8988T (cell line): Measurements from ENCODE around the gene ADRA1B.
"Not testable (repeated sequence)": the region's sequence is repeated elsewhere in the genome, so short reads cannot be mapped to it uniquely, and the experiment has no call there.

Experiments
- DNase-seq: peaks from one replicate; pipeline ENCODE4 v3.0.0; 2011

Gene ADRA1B

DNA sequence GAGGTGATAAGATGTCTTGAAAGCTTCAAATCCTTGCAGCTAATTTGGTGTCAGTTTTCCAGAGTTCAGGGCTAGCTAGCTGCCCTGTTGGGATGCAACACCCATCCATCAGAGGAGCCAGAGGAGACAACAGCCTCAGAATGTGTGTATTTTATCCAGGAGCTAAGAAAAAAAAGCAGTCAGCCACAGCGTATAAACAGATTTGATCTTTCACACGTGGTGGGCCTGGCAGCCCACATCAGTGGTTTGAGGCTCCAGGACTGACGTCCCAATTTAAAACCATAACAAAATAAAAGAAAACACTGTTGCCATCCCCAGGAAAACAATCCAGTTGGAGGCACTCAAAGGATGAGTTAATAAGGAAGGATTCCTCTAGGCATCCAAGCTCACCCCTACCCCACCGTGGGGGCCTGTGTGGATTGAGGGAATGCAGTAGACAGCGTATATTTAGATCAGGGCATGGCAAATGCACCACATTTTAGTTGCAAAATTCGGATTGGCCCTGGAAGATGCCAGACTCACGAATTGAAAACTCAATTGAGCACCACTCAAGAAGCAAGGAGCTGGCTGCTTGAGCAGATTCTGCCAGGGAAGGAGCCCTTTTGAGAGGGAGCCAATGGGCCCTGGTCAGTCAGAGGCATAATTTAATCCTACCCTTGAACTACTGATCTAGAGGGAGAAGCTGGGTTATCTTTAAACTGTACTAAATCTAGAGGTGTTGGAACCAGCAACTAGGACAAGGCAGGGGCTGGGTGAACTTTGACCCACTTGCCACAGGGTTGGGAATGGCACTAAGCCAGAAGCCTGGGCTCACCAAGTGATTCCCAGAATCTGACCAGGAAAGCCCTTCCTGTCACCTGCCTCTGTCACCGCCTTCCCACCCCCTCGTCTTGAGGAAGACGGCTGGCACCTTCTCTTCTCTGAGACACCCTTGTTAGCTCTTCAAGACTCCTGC lies 17.5 kb downstream of the ADRA1B start:
- DNase-seq = no peak

DNA sequence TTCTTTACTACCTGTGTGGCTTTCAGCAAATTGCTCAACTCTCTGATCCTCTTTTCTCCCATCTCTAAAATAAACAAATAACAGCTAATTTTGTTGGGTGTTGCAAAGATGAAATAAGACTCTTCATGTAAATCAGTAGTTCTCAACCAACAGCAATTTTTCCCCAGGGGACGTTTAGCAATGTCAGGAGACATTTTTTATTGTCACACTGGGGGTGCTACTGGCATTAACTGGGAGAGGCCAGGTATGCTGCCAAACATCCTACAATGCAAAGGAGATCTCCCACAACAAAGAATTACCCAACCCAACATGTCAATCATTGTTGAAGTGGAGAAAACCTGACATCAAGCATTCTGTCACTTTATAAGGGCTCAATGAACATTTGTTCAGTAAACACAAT lies 19.7 kb downstream of the ADRA1B start:
- no peak for DNase-seq

DNA sequence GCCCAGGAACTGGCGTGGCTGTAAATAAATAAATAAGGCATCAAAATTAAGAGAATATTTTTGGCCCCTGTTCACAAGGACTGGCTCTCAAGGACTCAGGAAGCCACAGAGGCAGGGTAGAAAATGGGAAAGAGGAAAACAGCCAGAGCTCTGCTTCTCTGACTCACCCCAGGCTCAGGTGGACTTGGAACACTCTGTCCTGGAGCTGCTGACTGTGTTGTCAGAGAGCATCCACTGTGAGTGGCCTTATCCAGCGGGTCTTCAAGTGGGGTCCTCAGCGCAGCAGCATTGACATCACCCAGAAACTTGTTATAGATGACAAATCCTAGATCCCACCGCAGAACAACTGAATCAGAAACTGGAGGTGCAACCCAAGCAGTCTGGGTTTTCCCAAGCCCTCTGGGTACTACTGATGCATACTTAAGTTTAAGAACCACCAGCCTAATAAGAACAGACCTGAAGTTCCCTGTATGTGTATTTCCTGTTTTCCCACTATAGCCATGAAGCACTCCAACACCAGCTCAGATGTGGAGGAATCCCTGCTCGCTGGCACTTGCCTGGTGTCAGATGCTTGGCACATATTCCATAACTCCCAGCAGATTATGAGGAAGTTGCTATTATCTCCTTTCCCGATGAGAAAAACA lies 20.5 kb downstream of the ADRA1B start:
- DNase-seq = no peak

DNA sequence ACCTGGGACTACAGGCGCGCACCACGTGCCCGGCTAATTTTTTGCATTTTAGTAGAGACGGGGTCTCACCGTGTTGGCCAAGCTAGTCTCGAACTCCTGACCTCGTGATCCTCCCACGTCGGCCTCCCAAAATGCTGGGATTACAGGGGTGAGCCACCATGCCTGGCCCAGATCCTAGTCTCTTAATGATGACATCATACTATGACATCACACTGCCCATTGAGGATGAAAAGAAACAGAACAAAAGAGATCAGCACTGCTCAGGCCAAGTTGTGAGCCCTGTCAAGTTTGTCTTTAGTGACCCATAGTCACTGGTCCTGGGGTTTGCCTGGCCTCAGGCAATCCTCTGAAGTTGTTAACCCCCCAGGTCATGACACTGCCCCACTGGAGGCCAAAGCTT lies 21.3 kb downstream of the ADRA1B start:
- no peak for DNase-seq

DNA sequence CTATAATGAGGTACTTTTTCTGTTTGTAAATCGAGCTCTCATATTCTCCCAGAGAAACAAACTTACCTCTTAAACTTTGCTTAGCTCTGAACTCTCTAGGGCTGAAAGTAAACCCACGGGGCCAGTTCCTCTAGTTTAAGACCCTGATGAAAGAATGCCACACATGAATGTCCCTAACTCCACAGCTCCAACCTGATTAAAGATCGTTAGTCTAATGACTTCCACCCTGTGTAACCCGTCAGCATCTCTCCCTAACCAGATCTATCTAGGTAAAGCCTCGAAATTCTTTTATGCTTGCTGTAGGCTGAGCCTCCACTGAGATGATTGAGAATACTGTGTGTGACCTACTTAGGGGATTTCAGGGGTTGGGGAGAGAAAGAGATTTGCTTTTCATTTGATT lies 27.0 kb downstream of the ADRA1B start:
- no peak for DNase-seq

DNA sequence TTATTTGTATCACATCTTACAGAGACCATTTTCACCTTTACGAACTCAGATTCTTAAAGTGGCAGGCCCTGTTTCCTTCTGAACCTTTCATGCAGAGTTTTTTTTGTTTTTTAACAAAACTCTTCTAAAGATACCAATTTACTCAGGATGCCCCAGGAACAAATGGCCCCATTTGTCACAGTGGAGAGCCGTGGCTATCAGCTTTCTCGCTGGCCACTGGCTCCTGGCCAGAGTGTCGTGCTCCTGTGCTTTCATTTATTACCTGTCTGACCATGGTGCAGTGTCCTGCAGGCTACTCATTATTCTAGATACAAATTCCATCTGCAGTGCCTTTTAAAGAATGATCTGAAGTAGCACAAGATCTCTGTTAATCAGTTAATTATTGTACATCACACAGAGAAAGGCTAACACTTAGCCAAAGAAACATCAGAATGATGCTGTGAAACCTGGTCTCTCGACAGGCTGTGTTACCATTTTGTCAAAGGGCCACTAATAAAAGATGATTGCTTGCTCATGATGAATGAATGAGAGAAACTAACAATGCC lies 27.8 kb downstream of the ADRA1B start:
- no peak for DNase-seq

DNA sequence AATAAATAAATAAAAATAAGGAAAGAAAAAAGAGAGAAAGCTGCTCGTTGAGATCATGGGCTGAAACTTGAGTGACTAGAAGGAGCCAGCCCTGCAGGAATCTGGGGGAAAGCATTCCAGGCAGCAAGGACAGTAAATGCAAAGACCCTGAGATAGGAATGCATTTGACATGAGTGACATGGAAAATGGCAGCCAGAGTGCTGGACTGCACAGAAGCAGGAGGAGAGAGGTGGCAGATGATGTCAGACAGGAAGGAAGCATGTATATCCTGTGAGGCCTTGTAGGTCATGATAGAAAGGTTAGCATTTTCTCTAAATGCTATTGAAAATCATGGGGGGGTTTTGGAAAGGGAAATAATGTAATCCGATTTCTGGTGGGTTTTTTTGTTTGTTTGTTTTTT lies 29.1 kb downstream of the ADRA1B start:
- DNase-seq = no peak

DNA sequence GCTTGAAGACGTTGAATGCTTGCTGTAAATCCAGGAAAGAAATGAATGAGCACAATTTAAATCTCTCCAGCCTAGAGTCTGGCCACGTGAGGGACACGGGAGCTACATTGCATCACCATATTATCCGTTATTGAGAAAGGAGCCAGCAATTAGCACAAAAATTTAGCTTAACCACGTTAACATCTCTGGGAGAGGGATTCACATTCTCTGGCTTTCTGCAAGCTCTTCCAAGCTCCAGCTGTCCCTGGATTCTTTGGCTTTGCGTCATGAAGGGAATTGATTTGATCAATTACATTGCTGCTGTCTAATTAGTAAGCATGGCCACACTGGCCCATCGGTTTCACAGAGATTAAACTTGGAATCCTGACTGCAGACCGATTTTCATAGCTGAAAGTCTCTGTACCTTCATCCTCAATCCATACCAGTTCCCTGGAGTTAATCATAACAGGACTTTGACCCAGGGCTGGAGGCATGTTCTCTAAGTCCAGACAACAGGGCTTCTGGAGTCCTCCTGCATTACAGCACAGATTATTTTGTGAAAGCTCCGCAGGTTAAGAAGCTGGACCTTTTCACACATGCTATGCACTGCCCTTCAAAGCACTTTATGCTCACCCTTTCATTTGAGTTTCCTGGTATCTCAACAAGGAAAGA lies 31.6 kb downstream of the ADRA1B start:
- DNase-seq = no peak

DNA sequence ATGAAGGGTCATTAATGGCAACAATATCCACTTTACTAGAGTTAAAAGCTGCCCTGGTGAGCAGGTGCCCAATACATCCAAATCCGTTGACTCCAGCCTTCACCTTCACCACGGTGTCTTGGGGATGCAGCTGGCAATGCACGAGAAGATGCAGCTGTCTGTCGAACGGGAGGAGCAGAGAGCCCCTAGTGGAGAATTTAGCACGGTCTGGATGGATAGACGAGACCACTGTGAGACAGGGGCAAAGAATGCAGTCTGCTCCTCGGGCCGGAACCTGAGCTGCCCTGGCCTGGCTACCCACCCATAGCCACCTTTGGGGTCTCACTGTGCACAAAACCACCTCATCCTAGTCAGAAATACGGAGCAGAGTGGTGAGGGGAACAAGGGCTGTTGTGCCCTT lies 35.1 kb downstream of the ADRA1B start:
- no peak for DNase-seq

DNA sequence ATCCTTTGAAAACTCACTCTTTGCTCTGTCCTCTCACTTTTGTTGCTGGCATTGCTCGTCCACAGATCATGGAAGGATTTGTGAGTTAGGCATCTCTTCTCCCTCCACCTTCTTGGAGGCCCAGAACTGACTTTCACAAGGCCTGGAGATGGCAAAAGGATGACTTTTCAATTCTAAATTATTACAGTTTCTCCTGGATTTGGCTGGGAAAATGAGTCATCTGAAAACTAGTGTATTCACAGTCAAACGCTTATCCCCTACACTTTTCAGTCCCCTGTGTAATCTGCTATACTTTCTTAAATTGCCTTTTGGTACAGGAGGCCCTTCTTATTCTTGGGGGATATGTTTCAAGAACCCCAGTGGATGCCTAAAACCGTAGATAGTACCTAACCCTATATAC lies 35.6 kb downstream of the ADRA1B start:
- no peak for DNase-seq

DNA sequence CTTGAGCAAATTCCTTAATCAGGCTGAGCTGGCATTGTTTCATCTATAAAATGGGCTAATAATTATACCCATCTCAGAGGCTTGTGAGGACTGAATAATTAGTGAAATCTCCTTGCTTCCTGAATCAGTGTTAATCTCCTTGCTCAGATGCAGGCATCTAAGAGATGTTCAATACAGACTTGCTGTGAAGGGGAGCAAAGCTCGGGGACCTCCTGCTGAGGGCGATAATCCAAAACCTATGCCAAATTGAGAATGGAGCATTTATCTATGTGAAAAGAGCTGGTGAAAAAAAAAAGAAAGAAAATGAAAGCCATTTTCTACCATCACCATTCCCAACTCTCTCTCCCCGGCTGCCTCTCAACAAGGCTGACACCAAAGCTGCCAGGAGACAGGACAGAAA lies 37.3 kb downstream of the ADRA1B start:
- DNase-seq = no peak

DNA sequence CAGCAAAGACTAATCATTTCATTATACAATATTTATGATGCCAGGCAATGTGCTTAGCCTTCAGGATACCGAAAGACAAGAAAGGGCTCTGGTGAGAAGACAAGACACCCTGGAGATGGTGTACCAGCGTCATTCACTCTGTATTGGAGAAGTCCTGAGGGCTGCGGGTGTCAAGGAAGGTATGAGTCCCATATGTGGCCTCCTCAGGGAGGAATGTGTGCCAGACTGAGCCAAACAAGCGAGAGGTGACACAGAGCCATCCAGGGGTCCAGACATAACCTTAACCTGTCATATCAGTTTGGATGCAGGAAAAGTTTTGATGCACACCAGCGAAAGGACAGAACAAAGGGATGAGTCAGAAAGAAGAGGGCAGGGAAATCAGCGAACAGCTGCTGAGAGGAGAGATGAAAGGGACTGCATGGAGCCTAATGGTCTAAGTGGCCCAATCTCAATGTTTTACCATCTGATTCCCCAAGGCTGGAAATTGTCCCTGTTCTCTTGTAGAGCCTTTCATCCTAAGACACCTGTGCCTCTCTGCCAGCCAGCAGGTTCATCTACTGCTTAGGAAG lies 38.9 kb downstream of the ADRA1B start:
- DNase-seq = no peak

DNA sequence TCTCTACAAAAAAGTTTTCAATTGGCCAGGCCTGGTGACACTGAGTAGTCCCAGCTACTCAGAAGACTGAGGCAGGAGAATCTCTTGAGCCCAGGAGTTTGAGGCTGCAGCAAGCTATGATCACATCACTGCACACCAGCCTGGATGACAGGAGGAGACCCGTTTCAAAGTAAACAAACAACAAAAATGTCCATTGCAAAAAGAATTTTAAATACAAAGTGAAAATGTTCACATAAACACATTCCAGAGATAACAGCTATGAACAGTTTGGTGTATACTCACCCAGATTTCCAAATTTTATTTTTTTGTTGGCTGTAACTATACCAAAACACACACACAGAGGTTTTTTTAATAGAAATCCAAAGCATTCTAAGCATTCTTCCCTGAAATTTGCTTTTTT lies 39.8 kb downstream of the ADRA1B start:
- no peak for DNase-seq

DNA sequence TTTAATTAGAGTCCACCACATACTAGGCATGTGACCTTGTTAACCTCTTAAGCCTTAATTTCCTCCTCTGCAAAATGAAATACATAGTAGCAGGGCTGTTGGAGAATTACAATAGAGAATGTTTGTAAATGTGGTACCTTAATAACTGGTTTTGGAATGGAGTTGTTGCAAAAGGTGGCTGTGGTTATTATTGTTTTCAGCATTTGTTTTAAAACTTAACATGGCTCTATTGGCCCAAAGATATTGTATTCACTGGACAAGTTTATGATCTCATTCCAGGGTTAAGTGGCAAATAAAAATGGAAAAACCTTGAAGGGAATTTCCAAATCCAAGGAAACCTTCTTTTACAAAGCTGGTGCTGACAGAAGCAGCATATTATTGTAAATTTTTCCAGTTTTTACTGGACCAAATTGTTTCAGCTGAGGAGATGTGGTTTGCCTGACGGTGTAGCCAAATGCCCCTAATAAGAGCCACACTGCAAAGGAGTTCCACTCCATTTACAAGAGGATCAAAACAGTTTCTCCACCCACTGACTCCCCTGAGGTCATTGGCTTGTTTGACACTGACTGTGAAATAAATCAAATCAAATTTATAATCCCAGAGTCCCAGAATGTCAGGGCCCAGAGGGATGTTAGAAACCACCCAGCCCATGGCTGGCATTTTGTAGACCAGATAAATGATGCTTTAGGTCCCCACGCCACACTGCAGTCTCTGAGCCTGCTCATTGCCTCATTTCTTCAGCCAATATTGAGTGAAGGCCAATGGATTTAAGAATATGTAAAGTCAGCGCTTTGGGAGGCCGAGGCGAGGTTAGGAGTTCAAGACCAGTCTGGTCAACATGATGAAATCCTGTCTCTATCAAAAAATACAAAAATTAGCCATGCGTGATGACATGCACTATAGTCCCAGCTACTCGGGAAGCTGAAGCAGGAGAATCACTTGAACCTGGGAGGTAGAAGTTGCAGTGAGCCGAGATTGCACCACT lies 45.2 kb downstream of the ADRA1B start:
- DNase-seq = no peak

DNA sequence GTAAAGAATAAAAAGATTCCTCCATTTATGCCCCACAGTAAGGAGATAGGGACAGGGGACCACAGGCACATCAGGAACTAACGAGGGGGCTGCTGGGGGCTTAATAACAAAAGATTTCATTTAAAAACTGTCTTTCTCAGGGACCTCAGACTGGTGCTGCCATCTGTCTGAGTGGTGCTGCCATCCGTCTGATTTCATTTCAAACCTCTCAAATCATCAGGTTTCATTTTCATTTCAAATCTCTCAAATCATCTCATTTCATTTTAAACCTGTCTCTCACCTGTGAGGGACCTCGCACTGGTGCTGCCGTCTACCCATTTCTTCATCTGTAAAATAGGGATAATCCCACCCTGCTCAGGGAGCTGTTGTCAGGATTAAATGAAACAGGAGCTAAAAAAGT lies 45.9 kb downstream of the ADRA1B start:
- DNase-seq = no peak

DNA sequence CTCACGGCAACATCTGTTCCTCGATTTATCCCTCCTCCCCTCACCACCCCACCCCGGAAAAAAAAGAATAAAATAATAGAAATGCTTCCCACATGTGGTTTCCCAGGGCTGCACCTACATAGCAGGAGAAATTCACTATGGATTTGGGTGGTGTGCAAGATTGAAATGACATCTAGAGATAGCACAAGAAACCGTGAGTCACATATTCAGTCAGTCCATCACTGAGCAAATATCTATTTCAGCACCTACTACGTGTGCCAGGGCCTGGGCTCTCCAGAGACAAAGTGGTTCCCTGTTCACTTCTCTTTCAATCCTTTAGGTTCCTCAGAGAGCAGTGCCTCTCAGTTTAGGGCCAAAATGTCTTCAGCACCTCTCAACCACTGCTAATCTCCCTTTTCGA lies 47.7 kb downstream of the ADRA1B start:
- DNase-seq = no peak

DNA sequence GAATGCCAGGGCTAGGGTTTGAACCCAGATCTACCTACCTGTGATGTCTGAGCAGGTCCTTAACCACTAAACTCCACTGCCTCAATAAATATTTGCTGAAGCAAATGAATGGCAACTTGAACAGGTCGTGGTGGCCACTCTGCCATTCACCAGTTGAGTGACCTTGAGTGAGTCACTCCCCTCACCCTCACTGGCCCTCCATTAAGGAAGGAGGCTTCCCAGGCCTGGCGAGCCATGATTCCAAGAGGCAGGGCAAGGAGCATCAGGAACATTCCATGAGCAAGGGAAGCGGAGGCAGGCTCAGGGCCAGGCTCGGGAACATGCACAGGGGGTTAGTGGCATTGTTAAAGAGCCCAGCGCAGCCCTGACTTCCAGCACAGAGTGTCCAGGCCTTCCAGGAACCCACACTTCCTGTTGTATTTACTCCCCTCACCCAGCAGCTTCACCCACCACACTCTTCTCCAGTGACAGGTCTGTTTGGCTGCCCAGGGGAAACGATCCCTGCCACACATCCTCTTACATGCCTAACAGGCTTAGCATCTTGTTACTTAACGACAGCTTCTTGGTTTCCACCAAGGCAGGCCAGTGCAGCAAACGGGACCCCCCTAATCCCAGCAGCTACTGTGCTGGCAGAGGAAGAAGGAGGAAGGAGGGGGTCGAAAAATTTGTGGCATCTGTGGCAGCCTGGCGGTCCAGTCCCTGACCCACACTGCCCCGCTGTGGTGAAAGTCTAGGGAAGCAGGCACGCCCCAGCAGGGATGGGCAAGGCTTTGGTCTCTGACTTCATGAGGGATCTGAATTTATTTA lies 49.0 kb downstream of the ADRA1B start:
- no peak for DNase-seq

DNA sequence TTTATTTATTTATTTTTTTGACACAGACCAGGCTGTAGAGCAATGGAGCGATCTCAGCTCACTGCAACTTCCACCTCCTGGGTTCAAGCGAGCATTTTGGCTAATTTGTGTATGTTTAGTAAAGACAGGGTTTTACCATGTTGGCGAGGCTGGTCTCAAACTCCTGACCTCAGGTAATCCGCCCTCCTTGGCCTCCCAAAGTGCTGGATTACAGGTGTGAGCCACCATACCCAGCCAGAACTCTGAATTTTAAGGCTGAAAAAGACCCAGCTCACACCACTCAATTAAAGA lies 49.5 kb downstream of the ADRA1B start:
- DNase-seq = not testable (repeated sequence)

DNA sequence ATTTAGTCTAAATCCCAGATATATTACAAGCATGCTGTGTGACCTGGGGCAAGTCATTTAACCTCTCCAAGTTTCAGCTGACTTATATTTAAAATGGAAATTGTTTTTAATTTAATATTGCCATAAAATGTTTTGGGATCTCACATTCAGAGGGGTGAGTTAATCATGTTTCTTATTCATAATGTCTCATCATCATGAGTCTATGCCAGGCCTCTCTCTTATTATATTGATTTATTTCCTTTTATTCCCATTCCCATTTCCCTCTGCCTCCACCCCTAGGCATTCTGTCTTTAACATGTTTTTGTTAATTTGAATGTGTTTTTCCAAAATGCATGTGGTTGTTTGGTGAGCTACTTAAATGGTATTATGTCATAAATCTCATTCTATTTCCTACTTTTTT lies 53.7 kb downstream of the ADRA1B start:
- DNase-seq = no peak

DNA sequence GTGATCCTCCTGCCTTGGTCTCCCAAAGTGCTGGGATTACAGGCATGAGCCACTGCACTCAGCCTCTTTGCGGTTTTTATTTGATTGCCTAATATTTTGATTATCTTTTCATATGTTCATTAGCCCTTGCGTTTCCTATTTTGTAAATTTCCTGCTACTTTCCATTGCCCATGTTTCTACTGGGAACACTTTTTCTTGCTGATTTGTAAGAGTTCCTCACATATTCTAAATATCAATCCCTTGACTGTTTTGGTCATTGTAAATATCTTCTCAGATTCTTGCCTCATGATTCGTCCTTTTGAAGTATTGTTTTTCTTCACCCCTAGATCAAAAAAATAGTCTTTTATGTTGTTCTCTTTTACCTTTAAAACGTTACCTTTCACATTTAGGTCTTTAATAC lies 54.8 kb downstream of the ADRA1B start:
- peak; percentile 54 for DNase-seq

DNA sequence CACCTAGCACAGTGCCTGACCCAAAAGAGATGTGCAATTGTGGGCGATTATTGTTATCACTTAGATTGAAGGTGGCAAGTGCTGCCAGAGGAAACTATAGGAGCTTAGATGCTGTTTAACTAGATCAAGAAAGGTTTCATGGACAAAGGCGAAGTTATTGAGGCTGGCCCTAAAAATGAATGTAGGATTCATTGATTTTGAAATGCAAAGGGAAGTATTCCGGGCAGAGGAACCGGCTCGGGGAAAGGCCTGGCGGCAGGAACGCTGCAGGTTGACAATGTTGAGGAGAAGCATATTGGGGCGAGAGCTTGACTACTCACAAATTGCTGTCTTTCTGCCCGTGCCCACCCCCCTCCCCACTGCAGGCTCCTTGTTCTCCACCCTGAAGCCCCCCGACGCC lies 55.2 kb downstream of the ADRA1B start:
- no peak for DNase-seq
